SIG-M5 treated with dmso at 0.1 percent for 504 hours (cell line): Measurements from ENCODE around the gene DLG2.
A peak's percentile ranks its signal among the peaks of the same experiment; 100 is the strongest.
"Not testable (repeated sequence)": the region's sequence is repeated elsewhere in the genome, so short reads cannot be mapped to it uniquely, and the experiment has no call there.

Experiments
- DNase-seq: peaks from one replicate; lab custom pipeline; 2025; ENCODE audit not compliant: unreplicated experiment; lab: John Stamatoyannopoulos, UW

The DLG2 gene

GRCh38 chr11:83459798-83460197 lies 2167.3 kb downstream of the DLG2 start:
- no peak for DNase-seq

- DNase-seq = no peak
Measured at GRCh38 chr11:83456566-83456965, 2170.6 kb downstream of the DLG2 start.

- DNase-seq = no peak
Measured at GRCh38 chr11:83456075-83456474, 2171.1 kb downstream of the DLG2 start.

- DNase-seq = no peak
Measured at GRCh38 chr11:83455356-83455755, 2171.8 kb downstream of the DLG2 start.

GRCh38 chr11:83454674-83455073 lies 2172.5 kb downstream of the DLG2 start:
- DNase-seq = no peak

- no peak for DNase-seq
Measured at GRCh38 chr11:83449338-83449913, 2177.7 kb downstream of the DLG2 start.

GRCh38 chr11:83448686-83449085 lies 2178.5 kb downstream of the DLG2 start:
- DNase-seq = peak; percentile 2

GRCh38 chr11:83443880-83444279 lies 2183.3 kb downstream of the DLG2 start:
- not testable (repeated sequence) for DNase-seq

GRCh38 chr11:83441601-83442000 lies 2185.5 kb downstream of the DLG2 start:
- no peak for DNase-seq

- no peak for DNase-seq
Measured at GRCh38 chr11:83441171-83441570, 2186.0 kb downstream of the DLG2 start.

- peak; percentile 9 for DNase-seq
Measured at GRCh38 chr11:83438438-83438837, 2188.7 kb downstream of the DLG2 start.

- no peak for DNase-seq
Measured at GRCh38 chr11:83437939-83438338, 2189.2 kb downstream of the DLG2 start.

GRCh38 chr11:83436855-83437254 lies 2190.3 kb downstream of the DLG2 start:
- no peak for DNase-seq

- not testable (repeated sequence) for DNase-seq
Measured at GRCh38 chr11:83434812-83435211, 2192.3 kb downstream of the DLG2 start.

- no peak for DNase-seq
Measured at GRCh38 chr11:83427943-83428342, 2199.2 kb downstream of the DLG2 start.

- DNase-seq = no peak
Measured at GRCh38 chr11:83427501-83427900, 2199.6 kb downstream of the DLG2 start.

- no peak for DNase-seq
Measured at GRCh38 chr11:83425137-83425466, 2202.0 kb downstream of the DLG2 start.

- no peak for DNase-seq
Measured at GRCh38 chr11:83424376-83425136, 2202.6 kb downstream of the DLG2 start.

GRCh38 chr11:83422641-83423040 lies 2204.5 kb downstream of the DLG2 start:
- DNase-seq = not testable (repeated sequence)

- no peak for DNase-seq
Measured at GRCh38 chr11:83410605-83411565, 2216.3 kb downstream of the DLG2 start.

- DNase-seq = no peak
Measured at GRCh38 chr11:83409891-83410290, 2217.3 kb downstream of the DLG2 start.

GRCh38 chr11:83409476-83409875 lies 2217.7 kb downstream of the DLG2 start:
- DNase-seq = no peak
